HepG2 (cell line): Measurements from ENCODE around the gene VSIG10L. TPM values are rescaled to one million over a fixed set of nuclear protein-coding genes. Genes with fewer than 3 reads are reported as not detected.

Experiments
- AGO1 ChIP-seq: fragments of 200-400 bp; formaldehyde crosslinking; IDR thresholded peaks from 2 replicates; pipeline ENCODE4 v1.6.1; 2017; ENCODE audit warnings: mild to moderate bottlenecking, low read depth, low read length, moderate library complexity; ENCODE audit not compliant: poor library complexity, severe bottlenecking
- EEA1 ChIP-seq: sonication (generic); formaldehyde crosslinking; IDR thresholded peaks from 2 replicates; pipeline ENCODE4 v1.5.1; 2020; ENCODE audit warnings: mild to moderate bottlenecking, missing genetic modification reagents, borderline replicate concordance
- FOXM1 ChIP-seq: sonication (generic); formaldehyde crosslinking; IDR thresholded peaks from 2 replicates; pipeline ENCODE4 v1.5.0; 2020; ENCODE audit warnings: missing genetic modification reagents
- HOXD1 ChIP-seq: sonication (generic); formaldehyde crosslinking; IDR thresholded peaks from 2 replicates; pipeline ENCODE4 v1.5.0; 2020; ENCODE audit warnings: missing genetic modification reagents
- IRF9 ChIP-seq: sonication (generic); formaldehyde crosslinking; IDR thresholded peaks from 2 replicates; pipeline ENCODE4 v1.8.0; 2022; ENCODE audit warnings: missing genetic modification reagents, mild to moderate bottlenecking, borderline replicate concordance
- MXD1 ChIP-seq: sonication (generic); formaldehyde crosslinking; IDR thresholded peaks from 2 replicates; pipeline ENCODE4 v1.4.0; 2020; ENCODE audit warnings: mild to moderate bottlenecking, missing genetic modification reagents
- NKX3-1 ChIP-seq: sonication (generic); formaldehyde crosslinking; IDR thresholded peaks from 2 replicates; pipeline ENCODE4 v1.5.0; 2020; ENCODE audit warnings: missing genetic modification reagents
- NR0B2 ChIP-seq: sonication (generic); formaldehyde crosslinking; IDR thresholded peaks from 2 replicates; pipeline ENCODE4 v1.4.0; 2020; ENCODE audit warnings: mild to moderate bottlenecking, missing genetic modification reagents
- RERE ChIP-seq: IDR thresholded peaks from 2 replicates; pipeline ENCODE4 v1.6.1; 2016; ENCODE audit warnings: low read depth, missing genetic modification reagents, missing compliant biosample characterization
- RFX1 ChIP-seq: fragments of 450-650 bp; IDR thresholded peaks from 2 replicates; pipeline ENCODE4 v1.6.1; 2017
- SMAD3 ChIP-seq: sonication (generic); formaldehyde crosslinking; IDR thresholded peaks from 2 replicates; pipeline ENCODE4 v1.4.0; 2020; ENCODE audit warnings: missing genetic modification reagents
- SMARCC2 ChIP-seq: fragments of 450-650 bp; IDR thresholded peaks from 2 replicates; pipeline ENCODE4 v1.6.1; 2017; ENCODE audit warnings: antibody characterized with exemption, mild to moderate bottlenecking
- SMARCE1 ChIP-seq: fragments of 450-650 bp; IDR thresholded peaks from 2 replicates; pipeline ENCODE4 v1.6.1; 2017; ENCODE audit warnings: borderline replicate concordance
- SMC3 ChIP-seq: IDR thresholded peaks from 2 replicates; pipeline ENCODE4 v1.6.1; 2011; ENCODE audit warnings: low read length, improper control_type of control experiment
- SOX5 ChIP-seq: IDR thresholded peaks from 2 replicates; pipeline ENCODE4 v1.6.1; 2016; ENCODE audit warnings: borderline replicate concordance
- TGIF2 ChIP-seq: IDR thresholded peaks from 2 replicates; pipeline ENCODE4 v1.6.1; 2016; ENCODE audit warnings: control low read depth, missing compliant biosample characterization
- ZBTB14 ChIP-seq: sonication (generic); formaldehyde crosslinking; IDR thresholded peaks from 2 replicates; pipeline ENCODE4 v1.4.0; 2020; ENCODE audit warnings: missing genetic modification reagents
- ZFP36L1 ChIP-seq: sonication (generic); formaldehyde crosslinking; IDR thresholded peaks from 2 replicates; pipeline ENCODE4 v1.8.0; 2022; ENCODE audit warnings: mild to moderate bottlenecking, missing genetic modification reagents, moderate library complexity
- ZNF274 ChIP-seq: sonication (generic); formaldehyde crosslinking; IDR thresholded peaks from 2 replicates; pipeline ENCODE4 v1.5.1; 2020; ENCODE audit warnings: mild to moderate bottlenecking, missing genetic modification reagents
- ZNF317 ChIP-seq: sonication (generic); formaldehyde crosslinking; IDR thresholded peaks from 2 replicates; pipeline ENCODE4 v1.5.0; 2020; ENCODE audit warnings: mild to moderate bottlenecking, missing genetic modification reagents
- ZNF569 ChIP-seq: sonication (generic); formaldehyde crosslinking; IDR thresholded peaks from 2 replicates; pipeline ENCODE4 v1.5.0; 2020; ENCODE audit warnings: mild to moderate bottlenecking, missing genetic modification reagents, moderate library complexity, borderline replicate concordance
- ZNF652 ChIP-seq: IDR thresholded peaks from 2 replicates; pipeline ENCODE4 v1.6.1; 2016; ENCODE audit warnings: low read depth, borderline replicate concordance
- ZNF709 ChIP-seq: sonication (generic); formaldehyde crosslinking; IDR thresholded peaks from 2 replicates; pipeline ENCODE4 v1.5.0; 2020; ENCODE audit warnings: mild to moderate bottlenecking, missing genetic modification reagents
- polyA plus RNA-seq, 8 experiments: library from polyadenylated mRNA; depleted of rRNA in 3 of 8; stranded (reverse) in 7 of 8; unstranded in 1 of 8; fragments of >200 nt; fragmentation: Illumina TruSeq in 4 of 8; extraction: Trizol in 4 of 8; gene quantifications; 2 replicates each; pipeline versions ENCODE4 v1.2.1 to v1.2.3, GENCODE V29; 2011 to 2016; ENCODE audit warnings: low read depth in 4 of 8, missing spikeins in 1 of 8, mixed read lengths in 1 of 8; ENCODE audit not compliant: insufficient read depth in 1 of 8
- total RNA-seq, 5 experiments: library from RNA; depleted of rRNA; stranded (reverse); fragments of >200 nt; fragmentation: Illumina TruSeq; extraction: Trizol; gene quantifications; 2 replicates each; pipeline ENCODE4 v1.2.3, GENCODE V29; 2016; ENCODE audit warnings: low read depth in 1 of 5

VSIG10L gene
- total and polyA plus RNA-seq, 2 of the 13 experiments (the other 11 are each of a cell fraction or from before 2014, with no cell fraction given) = 2.7 to 8.5 TPM

GRCh38 chr19:51365211-51365964 is 23.4 kb upstream of the VSIG10L start (continued):
- TF ChIP-seq ZNF569 (no peak), ZNF274 (CRISPR knock-in tag) (peak; percentile 27; the same call in 1 of the 2 replicates), SMARCC2 (no peak), ZNF652 (CRISPR knock-in tag) (peak; percentile 67; the same call in 1 of the 2 replicates), TGIF2 (CRISPR knock-in tag) (peak; percentile 41; the same call in 1 of the 2 replicates), EEA1 (CRISPR knock-in tag) (no peak), ZNF709 (CRISPR knock-in tag) (no peak), NKX3-1 (CRISPR knock-in tag) (no peak), SMC3 (peak; percentile 24), MXD1 (CRISPR knock-in tag) (no peak), HOXD1 (CRISPR knock-in tag) (no peak), SMAD3 (CRISPR knock-in tag) (peak; percentile 72), NR0B2 (CRISPR knock-in tag) (no peak), SOX5 (peak; percentile 80), ZNF317 (CRISPR knock-in tag) (no peak), RERE (CRISPR knock-in tag) (0 out of 2 replicates have a peak, but pooled peaks have one; percentile 15), ZFP36L1 (CRISPR knock-in tag) (no peak), SMARCE1 (no peak), IRF9 (CRISPR knock-in tag) (0 out of 2 replicates have a peak, but pooled peaks have one; percentile 47), AGO1 (no peak), ZBTB14 (CRISPR knock-in tag) (no peak), RFX1 (no peak), FOXM1 (CRISPR knock-in tag) (no peak)
